Neural progenitor cell (in vitro differentiated cells): ENCODE measurements around the gene ZNF471. TPM values are rescaled to one million over a fixed set of nuclear protein-coding genes. Genes with fewer than 3 reads are reported as not detected.

Experiments used
- DNase-seq: peaks from one replicate; pipeline ENCODE4 v3.0.0-alpha.2; 2016; ENCODE audit warnings: low spot score
- H2AFZ ChIP-seq: fragments of 200-600 bp; sonication (generic); replicated peaks from 2 replicates; pipeline ENCODE4 v1.6.1; 2016; ENCODE audit warnings: antibody characterized with exemption
- H3F3A ChIP-seq: fragments of 200-600 bp; sonication (generic); 2 replicates; pipeline ENCODE4 v1.6.1; 2016; ENCODE audit warnings: antibody characterized with exemption, low read depth
- H3K27ac ChIP-seq: fragments of 200-600 bp; sonication (generic); 2 replicates; pipeline ENCODE4 v1.5.1; 2016; ENCODE audit warnings: mild to moderate bottlenecking
- H3K27me3 ChIP-seq: fragments of 200-600 bp; sonication (generic); 2 replicates; pipeline ENCODE4 v1.6.1; 2016; ENCODE audit warnings: mild to moderate bottlenecking, moderate library complexity
- H3K36me3 ChIP-seq: fragments of 200-600 bp; sonication (generic); 2 replicates; pipeline ENCODE4 v1.5.1; 2016
- H3K4me1 ChIP-seq: fragments of 200-600 bp; sonication (generic); 2 replicates; pipeline ENCODE4 v1.6.1; 2016; ENCODE audit warnings: mixed run types
- H3K4me2 ChIP-seq: fragments of 200-600 bp; sonication (generic); 2 replicates; pipeline ENCODE4 v1.6.1; 2016
- H3K4me3 ChIP-seq: fragments of 200-600 bp; sonication (generic); 2 replicates; pipeline ENCODE4 v1.5.1; 2016
- H3K79me2 ChIP-seq: fragments of 200-600 bp; sonication (generic); 2 replicates; pipeline ENCODE4 v1.6.1; 2016; ENCODE audit warnings: low read depth
- H3K9ac ChIP-seq: fragments of 200-600 bp; sonication (generic); 2 replicates; pipeline ENCODE4 v1.6.1; 2016
- H3K9me3 ChIP-seq: fragments of 200-600 bp; sonication (generic); 2 replicates; pipeline ENCODE4 v1.5.1; 2016; ENCODE audit warnings: low read depth
- H4K20me1 ChIP-seq: fragments of 200-600 bp; sonication (generic); 2 replicates; pipeline ENCODE4 v1.6.1; 2016; ENCODE audit warnings: low read depth
- H3K27ac Mint-ChIP-seq: 3 replicates; pipeline ENCODE4 v1.8.0; 2021; ENCODE audit warnings: mixed read lengths
- H3K27me3 Mint-ChIP-seq: 2 replicates; pipeline ENCODE4 v1.8.0; 2022; ENCODE audit warnings: low read depth, mild to moderate bottlenecking, inconsistent platforms, moderate library complexity, mixed read lengths; ENCODE audit not compliant: insufficient read depth
- H3K36me3 Mint-ChIP-seq: 3 replicates; pipeline ENCODE4 v1.8.0; 2021; ENCODE audit warnings: mixed read lengths
- H3K4me1 Mint-ChIP-seq: 3 replicates; pipeline ENCODE4 v1.8.0; 2021; ENCODE audit warnings: mixed read lengths
- H3K4me3 Mint-ChIP-seq: 3 replicates; pipeline ENCODE4 v1.8.0; 2021; ENCODE audit warnings: mild to moderate bottlenecking, moderate library complexity, mixed read lengths
- H3K9me3 Mint-ChIP-seq: 3 replicates; pipeline ENCODE4 v1.8.0; 2020; ENCODE audit warnings: mixed read lengths
- EZH2 ChIP-seq: fragments of 200-600 bp; sonication (generic); IDR thresholded peaks from 2 replicates; pipeline ENCODE4 v1.6.1; 2017; ENCODE audit warnings: antibody characterized with exemption, mild to moderate bottlenecking, moderate library complexity
- EZH2phosphoT487 ChIP-seq: fragments of 200-600 bp; sonication (generic); IDR thresholded peaks from 2 replicates; pipeline ENCODE4 v1.6.1; 2017; ENCODE audit warnings: antibody characterized with exemption
- total RNA-seq: library from RNA; depleted of rRNA; stranded (reverse); fragments of >200 nt; gene quantifications from 2 replicates; pipeline ENCODE4 v1.2.3, GENCODE V29; 2015; ENCODE audit warnings: low replicate concordance
- TF ChIP-seq, protein P1 (sequence below): fragments of 200-600 bp; sonication (generic); IDR thresholded peaks from 2 replicates; pipeline ENCODE4 v1.5.1; 2017; ENCODE audit warnings: antibody characterized with exemption, mild to moderate bottlenecking

The ZNF471 gene
- total RNA-seq, 1 donor from 2014 or later: 1.4 TPM

DNA sequence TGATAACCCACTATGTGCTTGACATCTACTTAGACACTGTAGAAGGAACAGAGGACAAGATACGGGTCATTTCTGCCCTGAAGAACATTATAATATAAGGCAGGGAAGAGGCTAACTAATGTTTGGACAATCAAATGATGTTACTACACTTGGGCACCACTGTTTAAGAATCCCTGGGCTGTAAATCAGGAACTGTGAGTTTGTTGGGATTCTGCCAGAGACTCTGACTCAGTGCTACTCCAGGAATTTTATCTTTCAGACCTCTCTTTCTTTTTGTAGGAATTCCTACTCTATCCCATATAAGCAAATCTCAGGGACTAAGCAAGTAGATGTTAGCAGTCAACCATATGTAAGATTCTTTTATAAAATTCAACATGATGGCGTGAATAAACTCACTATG, 3.1 kb upstream of the ZNF471 start:
- Mint-ChIP-seq H3K9me3 (peaks cover 36% of the 10 kb centered on the region), H3K27ac (no peak overlapping the region), H3K4me1 (no peaks in the 10 kb centered on the region), H3K4me3 (no peak overlapping the region), H3K36me3 (no peaks in the 10 kb centered on the region), H3K27me3 (no peaks in the 10 kb centered on the region)
- Histone ChIP-seq H3K27ac (no peak overlapping the region), H3K9me3 (no peaks in the 10 kb centered on the region), H3K27me3 (no peaks in the 10 kb centered on the region), H3K4me2 (no peak overlapping the region), H3K4me1 (no peaks in the 10 kb centered on the region), H4K20me1 (no peaks in the 10 kb centered on the region), H2AFZ (no peak overlapping the region), H3K36me3 (no peaks in the 10 kb centered on the region), H3F3A (no peaks in the 10 kb centered on the region), H3K79me2 (no peaks in the 10 kb centered on the region), H3K9ac (no peak overlapping the region), H3K4me3 (no peak overlapping the region)
- TF ChIP-seq, protein P1, sequence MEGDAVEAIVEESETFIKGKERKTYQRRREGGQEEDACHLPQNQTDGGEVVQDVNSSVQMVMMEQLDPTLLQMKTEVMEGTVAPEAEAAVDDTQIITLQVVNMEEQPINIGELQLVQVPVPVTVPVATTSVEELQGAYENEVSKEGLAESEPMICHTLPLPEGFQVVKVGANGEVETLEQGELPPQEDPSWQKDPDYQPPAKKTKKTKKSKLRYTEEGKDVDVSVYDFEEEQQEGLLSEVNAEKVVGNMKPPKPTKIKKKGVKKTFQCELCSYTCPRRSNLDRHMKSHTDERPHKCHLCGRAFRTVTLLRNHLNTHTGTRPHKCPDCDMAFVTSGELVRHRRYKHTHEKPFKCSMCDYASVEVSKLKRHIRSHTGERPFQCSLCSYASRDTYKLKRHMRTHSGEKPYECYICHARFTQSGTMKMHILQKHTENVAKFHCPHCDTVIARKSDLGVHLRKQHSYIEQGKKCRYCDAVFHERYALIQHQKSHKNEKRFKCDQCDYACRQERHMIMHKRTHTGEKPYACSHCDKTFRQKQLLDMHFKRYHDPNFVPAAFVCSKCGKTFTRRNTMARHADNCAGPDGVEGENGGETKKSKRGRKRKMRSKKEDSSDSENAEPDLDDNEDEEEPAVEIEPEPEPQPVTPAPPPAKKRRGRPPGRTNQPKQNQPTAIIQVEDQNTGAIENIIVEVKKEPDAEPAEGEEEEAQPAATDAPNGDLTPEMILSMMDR: no peak
- no peak for TF ChIP-seq EZH2phosphoT487
- TF ChIP-seq EZH2: no peak
- DNase-seq: no peak

DNA sequence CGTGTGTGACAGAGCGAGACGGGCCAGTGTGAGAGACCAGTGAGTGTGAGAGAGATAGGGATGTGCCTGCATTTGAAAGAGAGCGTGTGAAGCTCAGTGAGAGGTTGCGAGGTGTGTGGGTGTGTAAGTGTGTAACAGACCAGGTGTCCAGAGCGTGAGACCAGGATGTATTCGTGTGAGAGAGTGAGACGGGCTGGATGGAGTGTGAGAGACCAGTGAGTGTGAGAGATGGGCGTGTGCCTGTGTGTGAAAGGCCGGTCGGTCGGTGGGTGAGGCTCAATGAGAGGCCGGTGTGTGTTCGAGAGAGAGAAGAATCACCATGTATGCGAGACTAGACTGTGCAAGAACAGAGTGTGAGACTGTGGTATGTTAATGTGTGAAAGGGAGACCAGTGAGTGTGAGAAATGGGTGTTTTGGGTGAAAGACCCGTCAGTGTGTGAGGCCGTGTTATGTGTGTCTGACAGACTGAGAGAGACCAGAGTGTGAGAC, 679 bp downstream of the ZNF471 start:
- Mint-ChIP-seq H3K4me3 (no peak overlapping the region), H3K27ac (no peak overlapping the region), H3K4me1 (no peaks in the 10 kb centered on the region), H3K36me3 (no peaks in the 10 kb centered on the region), H3K9me3 (peaks cover 16% of the 10 kb centered on the region), H3K27me3 (no peaks in the 10 kb centered on the region)
- Histone ChIP-seq H3K9me3 (peaks cover 8% of the 10 kb centered on the region), H3K36me3 (peaks cover 5% of the 10 kb centered on the region), H3K79me2 (no peaks in the 10 kb centered on the region), H3F3A (no peaks in the 10 kb centered on the region), H3K9ac (peak overlapping the region; percentile 62), H3K27me3 (no peaks in the 10 kb centered on the region), H3K4me2 (peak overlapping the region; percentile 75), H3K27ac (no peak overlapping the region), H3K4me1 (no peaks in the 10 kb centered on the region), H4K20me1 (no peaks in the 10 kb centered on the region), H3K4me3 (peak overlapping the region; percentile 85), H2AFZ (peak overlapping the region; percentile 92)
- TF ChIP-seq, protein P1: no peak
- TF ChIP-seq EZH2phosphoT487 (no peak), EZH2 (no peak)
- no peak for DNase-seq

DNA sequence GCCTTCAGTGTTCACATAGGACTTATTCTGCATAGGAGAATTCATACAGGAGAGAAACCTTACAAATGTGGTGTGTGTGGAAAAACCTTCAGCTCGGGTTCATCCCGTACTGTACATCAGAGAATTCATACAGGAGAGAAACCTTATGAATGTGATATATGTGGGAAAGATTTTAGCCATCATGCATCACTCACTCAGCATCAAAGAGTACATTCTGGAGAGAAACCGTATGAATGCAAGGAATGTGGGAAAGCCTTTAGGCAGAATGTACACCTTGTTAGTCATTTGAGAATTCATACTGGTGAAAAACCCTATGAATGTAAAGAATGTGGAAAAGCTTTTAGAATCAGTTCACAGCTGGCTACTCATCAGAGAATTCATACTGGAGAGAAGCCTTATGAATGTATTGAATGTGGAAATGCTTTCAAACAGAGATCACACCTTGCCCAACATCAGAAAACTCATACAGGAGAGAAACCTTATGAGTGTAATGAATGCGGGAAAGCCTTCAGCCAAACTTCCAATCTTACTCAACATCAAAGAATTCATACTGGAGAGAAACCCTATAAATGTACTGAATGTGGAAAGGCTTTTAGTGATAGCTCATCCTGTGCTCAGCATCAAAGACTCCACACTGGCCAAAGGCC, 17.7 kb downstream of the ZNF471 start:
- Mint-ChIP-seq H3K4me3 (no peak overlapping the region), H3K27ac (no peak overlapping the region), H3K4me1 (no peaks in the 10 kb centered on the region), H3K36me3 (peaks cover 3% of the 10 kb centered on the region), H3K27me3 (peaks cover 7% of the 10 kb centered on the region), H3K9me3 (peaks cover 63% of the 10 kb centered on the region)
- Histone ChIP-seq H3K27me3 (no peaks in the 10 kb centered on the region), H3K27ac (no peak overlapping the region), H3K9me3 (peaks cover 54% of the 10 kb centered on the region), H3K4me1 (no peaks in the 10 kb centered on the region), H3K79me2 (no peaks in the 10 kb centered on the region), H3K9ac (no peak overlapping the region), H3F3A (no peaks in the 10 kb centered on the region), H2AFZ (no peak overlapping the region), H3K4me2 (no peak overlapping the region), H3K4me3 (no peak overlapping the region), H3K36me3 (no peaks in the 10 kb centered on the region), H4K20me1 (no peaks in the 10 kb centered on the region)
- DNase-seq: no peak
- TF ChIP-seq, protein P1: no peak
- no peak for TF ChIP-seq EZH2
- TF ChIP-seq EZH2phosphoT487: no peak
